Measurements from ENCODE around the gene MCHR1.

DNA sequence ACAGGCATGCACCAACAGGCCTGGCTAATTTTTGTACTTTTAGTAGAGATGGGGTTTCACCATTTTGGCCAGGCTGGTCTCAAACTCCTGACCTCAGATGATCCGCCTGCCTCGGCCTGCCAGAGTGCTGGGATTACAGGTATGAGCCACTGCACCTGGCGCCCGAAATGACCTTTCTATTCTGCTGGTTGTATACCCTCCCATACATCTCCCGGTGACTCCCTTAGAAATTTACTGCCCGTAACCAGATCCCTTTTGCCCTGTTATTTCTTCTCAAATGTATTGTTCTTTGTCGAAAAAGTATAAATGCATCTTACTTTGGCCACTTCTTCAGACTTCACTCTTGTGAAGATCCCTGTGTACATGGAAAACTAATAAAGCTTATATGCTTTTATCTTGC lies 22.0 kb downstream of the MCHR1 start:
- TF ChIP-seq, protein P1, sequence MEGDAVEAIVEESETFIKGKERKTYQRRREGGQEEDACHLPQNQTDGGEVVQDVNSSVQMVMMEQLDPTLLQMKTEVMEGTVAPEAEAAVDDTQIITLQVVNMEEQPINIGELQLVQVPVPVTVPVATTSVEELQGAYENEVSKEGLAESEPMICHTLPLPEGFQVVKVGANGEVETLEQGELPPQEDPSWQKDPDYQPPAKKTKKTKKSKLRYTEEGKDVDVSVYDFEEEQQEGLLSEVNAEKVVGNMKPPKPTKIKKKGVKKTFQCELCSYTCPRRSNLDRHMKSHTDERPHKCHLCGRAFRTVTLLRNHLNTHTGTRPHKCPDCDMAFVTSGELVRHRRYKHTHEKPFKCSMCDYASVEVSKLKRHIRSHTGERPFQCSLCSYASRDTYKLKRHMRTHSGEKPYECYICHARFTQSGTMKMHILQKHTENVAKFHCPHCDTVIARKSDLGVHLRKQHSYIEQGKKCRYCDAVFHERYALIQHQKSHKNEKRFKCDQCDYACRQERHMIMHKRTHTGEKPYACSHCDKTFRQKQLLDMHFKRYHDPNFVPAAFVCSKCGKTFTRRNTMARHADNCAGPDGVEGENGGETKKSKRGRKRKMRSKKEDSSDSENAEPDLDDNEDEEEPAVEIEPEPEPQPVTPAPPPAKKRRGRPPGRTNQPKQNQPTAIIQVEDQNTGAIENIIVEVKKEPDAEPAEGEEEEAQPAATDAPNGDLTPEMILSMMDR (IDR thresholded peaks at IDR 0.05): no peak
- TF ChIP-seq POLR2A (IDR thresholded peaks at IDR 0.05): no peak

All from ovary (tissue), 3 donors.